Hepatocyte (in vitro differentiated cells): Measurements from ENCODE around the gene HOXD3.

Source experiments
- EZH2 ChIP-seq: fragments of 200-600 bp; sonication (generic); IDR thresholded peaks from 2 replicates; pipeline ENCODE4 v1.6.1; 2016; ENCODE audit warnings: antibody characterized with exemption, mild to moderate bottlenecking, borderline replicate concordance
- TF ChIP-seq, protein P1 (sequence below): fragments of 200-600 bp; sonication (generic); IDR thresholded peaks from 2 replicates; pipeline ENCODE4 v1.5.1; 2016; ENCODE audit warnings: antibody characterized with exemption, mild to moderate bottlenecking; ENCODE audit not compliant: poor library complexity

DNA sequence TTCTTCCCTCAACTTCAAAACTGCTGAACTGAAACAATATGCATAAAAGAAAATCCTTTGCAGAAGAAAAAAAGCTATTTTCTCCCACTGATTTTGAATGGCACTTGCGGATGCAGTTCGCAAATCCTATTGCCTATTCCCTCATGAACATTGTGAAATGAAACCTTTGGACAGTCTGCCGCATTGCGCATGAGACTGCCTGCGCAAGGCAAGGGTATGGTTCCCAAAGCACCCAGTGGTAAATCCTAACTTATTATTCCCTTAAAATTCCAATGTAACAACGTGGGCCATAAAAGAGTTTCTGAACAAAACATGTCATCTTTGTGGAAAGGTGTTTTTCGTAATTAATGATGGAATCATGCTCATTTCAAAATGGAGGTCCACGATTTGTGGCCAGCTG, 19.2 kb upstream of the HOXD3 start:
- TF ChIP-seq, protein P1, sequence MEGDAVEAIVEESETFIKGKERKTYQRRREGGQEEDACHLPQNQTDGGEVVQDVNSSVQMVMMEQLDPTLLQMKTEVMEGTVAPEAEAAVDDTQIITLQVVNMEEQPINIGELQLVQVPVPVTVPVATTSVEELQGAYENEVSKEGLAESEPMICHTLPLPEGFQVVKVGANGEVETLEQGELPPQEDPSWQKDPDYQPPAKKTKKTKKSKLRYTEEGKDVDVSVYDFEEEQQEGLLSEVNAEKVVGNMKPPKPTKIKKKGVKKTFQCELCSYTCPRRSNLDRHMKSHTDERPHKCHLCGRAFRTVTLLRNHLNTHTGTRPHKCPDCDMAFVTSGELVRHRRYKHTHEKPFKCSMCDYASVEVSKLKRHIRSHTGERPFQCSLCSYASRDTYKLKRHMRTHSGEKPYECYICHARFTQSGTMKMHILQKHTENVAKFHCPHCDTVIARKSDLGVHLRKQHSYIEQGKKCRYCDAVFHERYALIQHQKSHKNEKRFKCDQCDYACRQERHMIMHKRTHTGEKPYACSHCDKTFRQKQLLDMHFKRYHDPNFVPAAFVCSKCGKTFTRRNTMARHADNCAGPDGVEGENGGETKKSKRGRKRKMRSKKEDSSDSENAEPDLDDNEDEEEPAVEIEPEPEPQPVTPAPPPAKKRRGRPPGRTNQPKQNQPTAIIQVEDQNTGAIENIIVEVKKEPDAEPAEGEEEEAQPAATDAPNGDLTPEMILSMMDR = no peak
- no peak for TF ChIP-seq EZH2
